ENCODE data around the gene TMEM271.

The TMEM271 gene

GRCh38 chr4:545612-546011, 30.5 kb downstream of the TMEM271 start:
- Histone ChIP-seq H3K9ac (ENCODE audit: low read depth, low read length) (no peak overlapping the region), H3K9me3 (ENCODE audit: control insufficient read depth, insufficient read depth, low read length) (no peaks in the 10 kb centered on the region), H3K4me1 (ENCODE audit: insufficient read depth, low read length) (0 out of 2 replicates have a peak, but pooled peaks cover 5% of the 10 kb centered on the region), H3K36me3 (ENCODE audit: insufficient read depth, low read length) (no peaks in the 10 kb centered on the region)

- no peaks in the 10 kb centered on the region for H3K36me3 ChIP-seq (ENCODE audit: insufficient read depth, low read length)
- H3K4me1 ChIP-seq (ENCODE audit: insufficient read depth, low read length), result 0 out of 2 replicates have a peak, but pooled peaks cover 5% of the 10 kb centered on the region
- H3K9me3 ChIP-seq (ENCODE audit: control insufficient read depth, insufficient read depth, low read length), result no peaks in the 10 kb centered on the region
- no peak overlapping the region for H3K9ac ChIP-seq (ENCODE audit: low read depth, low read length)
Observed at GRCh38 chr4:544386-545105, 31.5 kb downstream of the TMEM271 start.

GRCh38 chr4:541271-541670, 34.8 kb downstream of the TMEM271 start:
- Histone ChIP-seq H3K36me3 (ENCODE audit: insufficient read depth, low read length) (no peaks in the 10 kb centered on the region), H3K4me1 (ENCODE audit: insufficient read depth, low read length) (no peaks in the 10 kb centered on the region)

GRCh38 chr4:538542-539142, 37.5 kb downstream of the TMEM271 start:
- Histone ChIP-seq H3K36me3 (ENCODE audit: insufficient read depth, low read length) (no peaks in the 10 kb centered on the region), H3K9me3 (ENCODE audit: control insufficient read depth, insufficient read depth, low read length) (no peaks in the 10 kb centered on the region), H3K4me1 (ENCODE audit: insufficient read depth, low read length) (no peaks in the 10 kb centered on the region), H3K9ac (ENCODE audit: low read depth, low read length) (no peak overlapping the region)

More at GRCh38 chr4:541271-541670, 34.8 kb downstream of the TMEM271 start:
- H3K9me3 ChIP-seq (ENCODE audit: control insufficient read depth, insufficient read depth, low read length), result no peaks in the 10 kb centered on the region
- no peak overlapping the region for H3K9ac ChIP-seq (ENCODE audit: low read depth, low read length)

DNA sequence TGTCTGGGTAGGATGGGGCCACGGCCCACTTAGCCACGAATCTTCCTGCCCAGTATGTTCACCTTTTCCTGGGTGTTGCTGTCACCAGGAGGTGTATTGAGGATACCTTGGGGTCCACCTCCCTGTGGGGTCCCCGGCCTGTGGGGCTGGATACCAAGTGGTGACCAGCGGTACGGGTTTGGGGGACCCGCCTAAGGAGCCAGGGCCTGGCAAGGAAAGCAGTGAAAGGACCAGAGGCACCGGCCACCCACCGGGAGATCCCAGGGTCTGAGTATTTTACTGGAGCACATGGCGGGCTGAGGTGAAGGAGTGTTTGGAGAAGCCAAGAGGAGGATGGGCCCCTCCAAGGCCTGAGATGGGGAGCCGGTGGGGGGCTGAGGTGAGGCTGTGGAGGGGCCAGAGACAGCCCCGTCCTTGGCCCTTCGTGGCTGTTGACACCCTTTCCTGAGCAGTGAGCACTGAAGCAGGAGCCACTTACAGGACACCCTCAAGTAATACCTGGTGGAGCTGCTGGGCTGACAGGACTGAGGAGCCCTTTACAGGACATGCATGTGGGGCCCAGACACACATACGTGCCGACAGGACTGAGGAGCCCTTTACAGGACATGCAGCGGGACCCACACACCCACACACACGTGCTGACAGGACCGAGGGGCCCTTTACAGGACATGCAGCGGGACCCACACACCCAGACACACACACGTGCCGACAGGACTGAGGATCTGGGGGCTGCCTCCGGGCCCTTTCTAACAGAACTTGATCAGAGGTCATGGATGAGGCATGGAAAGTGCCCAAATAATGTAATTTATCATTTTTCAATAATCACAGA, 38.4 kb downstream of the TMEM271 start:
- H3K4me1 ChIP-seq (ENCODE audit: insufficient read depth, low read length), result no peaks in the 10 kb centered on the region
- no peaks in the 10 kb centered on the region for H3K36me3 ChIP-seq (ENCODE audit: insufficient read depth, low read length)
- H3K9me3 ChIP-seq (ENCODE audit: control insufficient read depth, insufficient read depth, low read length), result no peaks in the 10 kb centered on the region
- H3K9ac ChIP-seq (ENCODE audit: low read depth, low read length), result no peak overlapping the region

DNA sequence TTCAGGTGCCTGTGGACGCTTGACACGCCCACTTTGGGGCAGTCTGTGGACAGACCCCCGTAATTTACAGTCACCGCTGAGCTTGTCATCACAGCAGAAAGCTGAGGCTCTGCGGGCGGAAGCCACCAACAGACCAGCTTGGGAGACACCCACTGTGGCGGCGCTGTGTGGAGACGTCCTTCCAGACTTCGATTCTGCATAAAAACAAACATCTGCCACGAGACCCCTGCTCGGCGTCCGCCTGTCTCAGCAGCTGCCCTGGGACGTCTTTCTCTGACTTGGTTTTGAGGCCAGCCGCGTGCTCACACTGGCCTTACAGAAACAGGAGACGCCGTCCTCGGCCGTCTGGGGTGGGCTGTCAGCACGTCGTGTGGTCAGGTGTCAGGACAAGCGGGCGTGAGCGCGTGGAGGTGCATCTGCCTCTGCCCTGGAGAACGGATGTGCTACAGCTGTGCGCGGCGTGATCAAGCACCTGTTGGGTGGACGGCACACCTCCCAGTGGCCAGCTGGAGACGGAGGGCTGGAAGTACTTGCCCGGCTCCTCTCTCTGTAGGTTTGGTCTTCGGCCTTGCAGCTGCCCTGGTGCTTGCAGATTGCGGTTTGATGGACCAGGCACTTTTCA, 39.6 kb downstream of the TMEM271 start:
- Histone ChIP-seq H3K4me1 (ENCODE audit: insufficient read depth, low read length) (no peaks in the 10 kb centered on the region), H3K9ac (ENCODE audit: low read depth, low read length) (no peak overlapping the region), H3K9me3 (ENCODE audit: control insufficient read depth, insufficient read depth, low read length) (no peaks in the 10 kb centered on the region), H3K36me3 (ENCODE audit: insufficient read depth, low read length) (no peaks in the 10 kb centered on the region)

DNA sequence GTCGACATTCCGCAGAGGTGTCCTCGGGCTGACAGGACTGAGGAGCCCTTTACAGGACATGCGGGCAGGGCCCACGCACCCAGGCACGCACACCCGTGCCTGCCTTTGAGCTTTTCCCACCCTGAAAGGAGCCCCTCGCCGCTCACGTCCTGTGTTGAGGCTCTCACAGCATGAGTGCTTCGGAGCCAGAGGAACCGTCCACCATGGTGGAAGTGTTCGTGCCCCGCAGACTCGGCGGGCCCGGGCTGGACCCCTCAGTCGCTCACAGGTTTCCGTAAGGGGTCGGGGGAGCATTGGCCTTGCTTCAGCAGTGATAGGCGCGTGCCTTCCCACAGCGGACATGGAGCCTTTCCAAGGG, 40.2 kb downstream of the TMEM271 start:
- Histone ChIP-seq H3K9ac (ENCODE audit: low read depth, low read length) (no peak overlapping the region), H3K4me1 (ENCODE audit: insufficient read depth, low read length) (no peaks in the 10 kb centered on the region), H3K36me3 (ENCODE audit: insufficient read depth, low read length) (no peaks in the 10 kb centered on the region), H3K9me3 (ENCODE audit: control insufficient read depth, insufficient read depth, low read length) (no peaks in the 10 kb centered on the region)

- Histone ChIP-seq H3K9me3 (ENCODE audit: control insufficient read depth, insufficient read depth, low read length) (no peaks in the 10 kb centered on the region), H3K4me1 (ENCODE audit: insufficient read depth, low read length) (no peaks in the 10 kb centered on the region), H3K9ac (ENCODE audit: low read depth, low read length) (no peak overlapping the region), H3K36me3 (ENCODE audit: insufficient read depth, low read length) (no peaks in the 10 kb centered on the region; the same call in 1 of the 2 replicates)
Observed at GRCh38 chr4:535181-535923, 40.7 kb downstream of the TMEM271 start.

DNA sequence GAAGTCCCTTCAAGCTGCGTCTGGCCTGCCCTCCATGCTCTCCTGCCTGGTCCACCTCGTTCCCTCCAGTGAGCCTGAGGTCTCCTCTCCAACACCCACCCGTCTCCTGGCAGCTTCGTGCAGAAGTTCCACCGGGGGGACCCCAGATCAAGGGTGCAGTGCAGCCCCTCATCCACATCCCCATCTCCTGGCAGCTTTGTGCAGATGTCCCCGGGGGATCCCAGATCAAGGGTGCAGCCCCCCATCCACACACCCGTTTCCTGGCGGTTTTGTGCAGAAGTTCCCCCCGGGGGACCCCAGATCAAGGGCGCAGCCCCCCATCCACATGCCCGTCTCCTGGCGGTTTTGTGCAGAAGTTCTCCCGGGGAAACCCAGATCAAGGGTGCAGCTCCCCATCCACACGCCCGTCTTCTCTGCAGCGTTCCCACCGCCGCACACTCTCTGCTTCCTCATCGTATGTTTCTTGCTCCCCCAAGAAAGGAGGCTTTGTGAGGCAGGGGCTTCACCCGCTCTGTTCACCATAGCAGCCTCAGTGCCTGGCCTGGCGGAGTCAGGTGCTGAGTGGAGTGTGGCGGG, 41.4 kb downstream of the TMEM271 start:
- Histone ChIP-seq H3K4me1 (ENCODE audit: insufficient read depth, low read length) (no peaks in the 10 kb centered on the region), H3K9me3 (ENCODE audit: control insufficient read depth, insufficient read depth, low read length) (no peaks in the 10 kb centered on the region), H3K9ac (ENCODE audit: low read depth, low read length) (no peak overlapping the region), H3K36me3 (ENCODE audit: insufficient read depth, low read length) (no peaks in the 10 kb centered on the region; the same call in 1 of the 2 replicates)

DNA sequence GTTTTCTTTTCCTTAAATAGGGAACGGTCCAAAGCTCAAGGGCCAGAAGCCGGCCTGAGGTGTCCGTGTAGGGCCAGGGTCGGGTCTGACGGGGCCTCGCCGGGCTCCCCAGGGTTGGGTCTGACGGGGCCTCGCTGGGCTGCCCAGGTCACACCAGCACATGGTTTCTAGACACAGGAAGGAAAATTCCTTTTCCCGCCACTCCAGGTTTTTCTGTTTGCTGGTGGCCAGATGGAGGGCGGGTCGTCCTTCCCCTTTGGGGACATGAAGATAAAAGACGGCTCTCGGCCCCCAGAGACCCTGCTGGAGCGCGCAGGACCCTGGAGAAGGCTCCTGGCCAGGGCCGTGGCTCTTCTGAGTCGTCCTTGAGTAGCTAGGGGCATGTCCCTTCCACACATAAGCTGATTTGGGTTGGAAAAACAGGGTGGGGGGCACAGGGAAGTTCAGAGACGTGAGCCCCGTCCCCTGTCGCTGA, 42.0 kb downstream of the TMEM271 start:
- no peak overlapping the region for H3K9ac ChIP-seq (ENCODE audit: low read depth, low read length)
- no peaks in the 10 kb centered on the region; the same call in 1 of the 2 replicates for H3K36me3 ChIP-seq (ENCODE audit: insufficient read depth, low read length)
- H3K4me1 ChIP-seq (ENCODE audit: insufficient read depth, low read length), result no peaks in the 10 kb centered on the region
- H3K9me3 ChIP-seq (ENCODE audit: control insufficient read depth, insufficient read depth, low read length), result no peaks in the 10 kb centered on the region

DNA sequence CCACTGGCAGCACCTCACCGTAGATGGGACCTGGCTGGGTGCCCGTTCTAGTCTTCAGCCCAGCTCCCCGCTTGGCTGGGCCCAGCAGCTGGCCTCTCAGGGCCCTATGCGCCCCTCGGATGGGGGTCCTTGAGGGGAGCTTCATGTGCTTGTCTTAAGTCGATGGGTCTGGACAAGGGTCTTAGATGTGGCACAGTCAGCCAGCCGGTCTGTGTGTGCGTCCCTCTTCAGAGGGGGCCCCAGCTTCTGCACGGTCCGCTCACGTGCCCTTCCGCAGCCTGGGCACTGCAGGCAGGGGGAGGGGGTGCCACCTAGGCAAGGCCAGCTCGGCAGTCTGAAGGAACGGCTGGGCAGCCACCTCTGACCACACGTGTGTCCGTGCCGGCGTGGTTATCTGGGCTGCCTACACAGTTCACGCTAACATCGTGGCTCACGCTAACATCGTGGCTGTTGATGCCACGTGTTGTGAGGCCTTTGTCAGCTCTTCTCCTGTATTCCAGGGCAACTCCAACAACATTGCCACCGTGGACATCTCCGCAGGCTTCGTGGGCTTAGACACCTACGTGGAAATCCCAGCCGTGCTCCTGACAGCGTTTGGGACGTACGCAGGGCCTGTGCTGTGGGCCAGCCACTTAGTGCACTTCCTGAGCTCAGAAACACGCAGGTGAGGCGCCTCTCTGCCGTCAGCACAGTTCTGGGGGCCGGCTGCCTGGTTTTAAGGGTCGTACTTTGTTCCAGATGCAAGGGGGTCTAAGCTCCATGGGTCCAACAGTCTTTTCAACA, 42.6 kb downstream of the TMEM271 start:
- Histone ChIP-seq H3K9me3 (ENCODE audit: control insufficient read depth, insufficient read depth, low read length) (no peaks in the 10 kb centered on the region), H3K4me1 (ENCODE audit: insufficient read depth, low read length) (no peaks in the 10 kb centered on the region), H3K36me3 (ENCODE audit: insufficient read depth, low read length) (no peaks in the 10 kb centered on the region; the same call in 1 of the 2 replicates), H3K9ac (ENCODE audit: low read depth, low read length) (no peak overlapping the region)

DNA sequence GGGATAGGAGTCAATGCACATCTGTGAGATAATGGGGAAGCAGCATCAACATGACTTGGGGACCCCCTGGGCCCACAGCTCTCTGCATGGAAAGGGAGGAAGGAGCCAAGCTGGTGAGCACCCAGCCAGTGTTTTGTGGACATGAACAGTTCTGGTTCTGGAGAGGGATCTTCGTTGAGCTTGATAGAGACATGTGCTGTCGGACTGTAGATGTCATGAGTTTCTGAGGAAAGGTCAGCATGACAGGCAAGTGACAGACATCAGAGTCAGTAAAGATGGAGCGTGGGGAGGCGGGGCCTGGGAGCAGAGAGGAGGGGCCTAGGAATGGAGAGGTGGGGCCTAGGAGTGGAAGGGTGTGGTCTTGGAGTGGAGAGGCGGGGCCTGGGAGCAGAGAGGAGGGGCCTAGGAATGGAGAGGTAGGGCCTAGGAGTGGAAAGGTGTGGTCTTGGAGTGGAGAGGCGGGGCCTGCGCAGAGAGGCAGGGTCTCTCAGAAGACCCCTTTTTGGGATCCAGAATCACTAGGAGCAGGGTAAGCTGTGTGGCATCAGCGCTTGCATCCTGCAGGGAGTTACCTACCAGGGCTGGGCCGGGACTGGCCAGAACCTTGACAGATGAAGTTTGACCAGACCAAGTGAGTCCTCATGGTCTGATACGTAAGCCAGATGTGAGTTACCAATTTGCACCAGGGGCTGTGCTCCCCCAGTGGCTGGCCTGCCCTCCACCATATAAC, 43.3 kb downstream of the TMEM271 start:
- Histone ChIP-seq H3K4me1 (ENCODE audit: insufficient read depth, low read length) (no peaks in the 10 kb centered on the region), H3K36me3 (ENCODE audit: insufficient read depth, low read length) (no peaks in the 10 kb centered on the region; the same call in 1 of the 2 replicates), H3K9me3 (ENCODE audit: control insufficient read depth, insufficient read depth, low read length) (no peaks in the 10 kb centered on the region), H3K9ac (ENCODE audit: low read depth, low read length) (no peak overlapping the region)
